HT-29 (cell line): ENCODE results near the gene NPPA. TPM values are rescaled to one million over a fixed set of nuclear protein-coding genes. Genes with fewer than 3 reads are reported as not detected.
"Not testable (repeated sequence)": the region's sequence is repeated elsewhere in the genome, so short reads cannot be mapped to it uniquely, and the experiment has no call there.

ENCODE experiments used
- DNase-seq: peaks from one replicate; pipeline ENCODE4 v3.0.0-alpha.2; 2015; ENCODE audit warnings: low spot score
- total RNA-seq: library from RNA; depleted of rRNA; stranded (reverse); fragments of >200 nt; shearing (Covaris generic); gene quantifications from 2 replicates; pipeline ENCODE4 v1.2.3, GENCODE V29; 2014; rRNA removed

The NPPA gene
- not detected in 2 replicates for total RNA-seq

DNA sequence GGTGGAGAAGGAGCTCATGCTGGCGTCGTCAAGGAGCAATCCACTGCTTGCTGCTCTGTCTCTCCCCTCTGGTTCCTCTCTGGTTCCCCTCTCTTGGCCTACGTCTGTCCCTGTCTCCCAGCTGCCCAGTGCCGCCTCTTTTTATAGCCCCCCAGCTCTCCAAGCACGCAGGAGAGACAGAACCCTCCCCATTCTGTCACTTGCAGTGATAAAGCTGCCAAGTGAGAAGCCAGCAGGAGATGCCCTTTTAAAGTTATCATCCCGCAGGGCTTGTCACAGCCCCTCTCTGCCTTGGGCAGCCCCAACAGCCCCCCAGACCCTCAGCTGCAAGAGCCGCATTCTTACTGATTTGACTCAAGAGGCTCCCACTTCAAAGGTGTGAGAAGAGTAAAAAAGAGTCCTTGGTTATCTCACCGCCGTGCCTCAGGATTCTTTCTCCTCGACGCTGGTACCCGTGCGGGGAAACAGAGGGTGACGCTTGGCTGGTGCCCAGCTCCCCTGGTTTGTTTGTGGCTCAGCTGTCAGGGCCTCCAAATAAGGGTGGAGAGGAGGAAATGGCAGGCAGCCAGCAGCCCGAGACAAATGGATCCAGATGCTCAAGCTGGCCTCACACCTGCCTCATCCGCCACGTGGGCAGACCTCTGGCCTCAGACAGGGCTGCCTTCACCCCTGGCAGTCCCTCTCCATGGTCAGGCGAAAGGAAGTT, at the start of gene NPPA:
Gene NPPA, minus strand, starts transcription at position 117 of the 706 bp plus-strand sequence. Its CDS starts 99 bp downstream, at position 18.
- peak; percentile 14 for DNase-seq

- DNase-seq = not testable (repeated sequence)
Observed at GRCh38 chr1:11894501-11894900, 46.9 kb upstream of the NPPA start.

GRCh38 chr1:11893907-11894251, 46.3 kb upstream of the NPPA start:
- peak; percentile 74 for DNase-seq

- DNase-seq = no peak
Observed at GRCh38 chr1:11891433-11892186, 44.0 kb upstream of the NPPA start.

GRCh38 chr1:11888877-11889208, 41.3 kb upstream of the NPPA start:
- no peak for DNase-seq

- DNase-seq = no peak
Observed at GRCh38 chr1:11888206-11888876, 40.8 kb upstream of the NPPA start.

DNA sequence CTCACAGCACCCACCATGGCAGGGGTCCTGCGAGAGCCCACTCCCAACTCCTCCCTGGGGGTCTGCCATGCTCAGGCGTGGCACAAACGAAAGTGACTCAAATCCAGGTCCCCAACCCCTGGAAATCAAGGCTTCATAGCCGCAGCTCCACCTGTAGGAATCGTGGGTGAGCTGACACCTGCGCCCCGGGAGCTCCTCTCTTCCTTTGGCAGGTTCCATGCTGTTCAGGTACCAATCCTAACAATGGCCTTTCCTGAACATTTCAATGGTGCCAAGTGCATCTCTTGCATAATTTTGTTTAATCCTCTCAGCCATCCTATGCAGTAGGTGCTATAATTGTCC, 40.1 kb upstream of the NPPA start:
- no peak for DNase-seq

- no peak for DNase-seq
Observed at GRCh38 chr1:11886986-11887665, 39.5 kb upstream of the NPPA start.

GRCh38 chr1:11885916-11886315, 38.3 kb upstream of the NPPA start:
- no peak for DNase-seq

DNA sequence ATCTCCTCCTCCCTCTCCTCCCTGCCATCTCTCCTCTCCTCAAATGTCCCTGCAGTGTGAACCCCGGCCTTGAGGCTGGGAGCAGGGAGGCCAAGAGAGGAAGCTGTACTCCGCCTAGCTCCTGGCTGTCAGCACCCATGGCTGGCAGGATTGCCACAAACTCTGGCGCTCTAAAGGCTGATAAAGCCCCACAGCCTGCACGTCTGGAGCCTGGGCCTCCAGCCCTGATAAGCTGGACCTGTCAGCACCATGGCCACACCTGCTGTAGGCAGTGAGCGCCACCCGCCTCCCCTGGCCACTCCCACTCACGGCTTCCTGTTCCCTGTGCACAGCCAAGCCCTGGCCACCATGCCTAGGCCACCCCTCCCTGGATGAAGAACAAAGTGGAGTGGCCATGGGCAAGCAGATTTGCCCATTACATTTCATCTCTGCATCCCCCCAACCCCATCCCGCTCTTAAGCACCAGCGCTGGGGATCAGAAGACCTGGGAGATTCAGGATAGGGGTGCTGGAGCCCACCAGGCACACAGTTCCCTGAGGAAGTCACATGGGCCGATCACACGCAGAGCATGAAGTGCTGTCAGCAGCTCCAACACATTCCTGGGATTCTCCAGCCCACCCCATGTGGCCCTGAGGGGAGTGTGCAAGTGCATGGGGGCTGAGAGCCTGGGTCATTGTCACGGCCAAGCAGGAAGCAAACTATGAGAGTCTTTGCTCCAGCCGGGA, 35.4 kb upstream of the NPPA start:
- DNase-seq = peak; percentile 52

GRCh38 chr1:11881749-11882441, 34.3 kb upstream of the NPPA start:
- DNase-seq = no peak

DNA sequence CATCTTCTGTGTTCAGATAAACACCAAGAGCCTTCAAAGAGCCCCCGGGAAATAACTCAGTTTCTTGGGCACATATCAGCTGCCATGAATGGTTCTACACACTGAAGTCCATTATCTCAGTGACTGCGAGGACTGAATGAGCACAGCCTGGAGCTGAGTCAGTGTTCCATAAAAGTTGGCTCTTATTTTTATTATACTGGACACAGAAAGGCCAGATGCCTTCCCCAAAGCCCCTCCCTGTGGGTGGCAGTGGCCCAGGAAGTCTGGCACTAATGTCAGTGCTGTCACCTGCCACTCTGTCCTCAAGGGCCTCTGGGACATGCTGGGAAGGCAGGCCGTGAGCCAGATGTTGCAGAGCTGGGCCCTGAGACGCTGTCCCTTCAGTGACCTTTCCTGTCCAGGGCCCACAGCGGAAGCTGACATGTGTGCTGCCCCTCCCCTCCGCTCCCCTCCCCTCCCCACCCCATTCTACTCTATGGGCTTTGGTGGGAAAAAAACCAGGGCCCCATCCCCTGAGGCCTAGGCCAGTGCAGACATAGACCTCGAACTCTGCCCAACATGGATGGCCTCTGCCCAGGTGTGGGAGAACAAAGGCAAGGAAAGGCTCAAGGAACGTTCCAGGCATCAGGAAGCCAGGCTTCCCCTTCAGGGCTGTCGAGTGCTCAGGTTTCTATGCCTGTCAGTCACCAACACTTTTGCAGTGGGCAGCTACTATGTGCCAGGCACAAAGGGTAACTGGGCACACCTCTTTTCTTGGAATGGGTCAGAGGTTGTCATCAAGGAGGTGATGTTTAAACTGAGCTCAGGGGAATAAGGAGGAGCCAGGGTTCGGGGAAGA, 33.5 kb upstream of the NPPA start:
- no peak for DNase-seq

GRCh38 chr1:11880181-11880575, 32.6 kb upstream of the NPPA start:
- DNase-seq = no peak

- no peak for DNase-seq
Observed at GRCh38 chr1:11879311-11880180, 32.0 kb upstream of the NPPA start.

- no peak for DNase-seq
Observed at GRCh38 chr1:11878891-11879190, 31.3 kb upstream of the NPPA start.

- no peak for DNase-seq
Observed at GRCh38 chr1:11878081-11878890, 30.7 kb upstream of the NPPA start.

GRCh38 chr1:11877074-11877473, 29.5 kb upstream of the NPPA start:
- no peak for DNase-seq

- DNase-seq = no peak
Observed at GRCh38 chr1:11875094-11875493, 27.5 kb upstream of the NPPA start.
